Suprapubic skin (tissue), 4 donors: ENCODE measurements around the gene SLC35G1. TPM values are rescaled to one million over a fixed set of nuclear protein-coding genes. Genes with fewer than 3 reads are reported as not detected.

Experiments used
- DNase-seq, 2 donors: peaks; one replicate each; pipeline ENCODE4 v3.0.0-alpha.2; 2019; ENCODE audit warnings: low spot score in 2 of 2
- H3K27ac ChIP-seq: fragments of 200-600 bp; sonication (generic); one replicate; pipeline ENCODE4 v1.5.1; 2019
- H3K27me3 ChIP-seq: fragments of 200-600 bp; sonication (generic); one replicate; pipeline ENCODE4 v1.5.1; 2019
- H3K36me3 ChIP-seq: fragments of 200-600 bp; sonication (generic); one replicate; pipeline ENCODE4 v1.5.1; 2019
- H3K4me1 ChIP-seq: fragments of 200-600 bp; sonication (generic); one replicate; pipeline ENCODE4 v1.5.1; 2019
- H3K4me3 ChIP-seq: fragments of 200-600 bp; sonication (generic); one replicate; pipeline ENCODE4 v1.5.1; 2019; ENCODE audit warnings: mild to moderate bottlenecking
- H3K9me3 ChIP-seq: fragments of 200-600 bp; sonication (generic); one replicate; pipeline ENCODE4 v1.5.1; 2019
- EP300 ChIP-seq: sonication (generic); formaldehyde crosslinking; IDR thresholded peaks from one replicate; pipeline ENCODE4 v1.6.1; 2017; ENCODE audit warnings: antibody characterized with exemption
- POLR2A ChIP-seq, 2 donors: fragments of 450-650 bp; IDR thresholded peaks; one replicate each; pipeline ENCODE4 v1.6.1; 2017; ENCODE audit warnings: antibody characterized with exemption in 2 of 2, mild to moderate bottlenecking in 2 of 2, moderate library complexity in 2 of 2
- POLR2AphosphoS5 ChIP-seq, 3 donors: sonication (generic); formaldehyde crosslinking; IDR thresholded peaks; one replicate each; pipeline ENCODE4 v1.6.1; 2017; ENCODE audit warnings: antibody characterized with exemption in 3 of 3
- WGBS: methylation state at CpG from one replicate; pipeline ENCODE4 v1.1.5; 2018; 5-methylcytosine and 5-hydroxymethylcytosine counted together
- total RNA-seq, 4 donors: library from RNA; depleted of rRNA; stranded (reverse); fragments of >200 nt; gene quantifications; one replicate each; pipeline ENCODE4 v1.1.0, GENCODE V29; 2016
- TF ChIP-seq, protein P1 (sequence below), 2 donors: fragments of 200-600 bp in 1 of 2; fragments of 450-650 bp in 1 of 2; sonication (generic) in 1 of 2; IDR thresholded peaks; one replicate each; pipeline ENCODE4 v1.5.1; 2016 to 2019; ENCODE audit warnings: antibody characterized with exemption in 2 of 2, mild to moderate bottlenecking in 1 of 2, moderate library complexity in 1 of 2

The SLC35G1 gene
- total RNA-seq, 4 donors from 2014 or later, result 1.4 to 5.1 (median 4.2) TPM

DNA sequence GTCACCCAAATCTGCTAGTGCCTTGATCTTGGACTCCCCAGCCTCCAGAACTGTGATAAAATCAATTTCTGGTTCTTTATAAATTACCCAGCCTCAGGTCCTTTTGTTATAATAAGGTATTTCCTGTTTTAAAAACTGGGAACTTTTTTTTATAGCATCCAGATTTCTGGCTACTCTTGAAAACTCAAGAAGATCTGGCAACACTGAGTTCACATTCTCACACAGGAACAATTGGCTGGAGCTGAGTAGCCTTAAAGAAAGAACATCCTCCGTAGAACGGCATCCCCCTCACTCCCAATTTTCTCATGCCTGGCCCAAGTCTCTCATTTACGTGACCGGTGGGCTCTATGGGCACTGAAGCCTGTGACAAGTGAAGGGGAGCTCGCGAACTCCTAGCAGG, 47.1 kb downstream of the SLC35G1 start:
- Histone ChIP-seq H3K36me3 (no peaks in the 10 kb centered on the region), H3K9me3 (no peaks in the 10 kb centered on the region), H3K27me3 (no peaks in the 10 kb centered on the region), H3K27ac (no peak overlapping the region), H3K4me3 (no peak overlapping the region), H3K4me1 (peaks cover under 1% of the 10 kb centered on the region)
- TF ChIP-seq POLR2AphosphoS5 (IDR thresholded peaks at IDR 0.05) (no peak), POLR2A (IDR thresholded peaks at IDR 0.05) (no peak), EP300 (no peak)
- TF ChIP-seq, protein P1, sequence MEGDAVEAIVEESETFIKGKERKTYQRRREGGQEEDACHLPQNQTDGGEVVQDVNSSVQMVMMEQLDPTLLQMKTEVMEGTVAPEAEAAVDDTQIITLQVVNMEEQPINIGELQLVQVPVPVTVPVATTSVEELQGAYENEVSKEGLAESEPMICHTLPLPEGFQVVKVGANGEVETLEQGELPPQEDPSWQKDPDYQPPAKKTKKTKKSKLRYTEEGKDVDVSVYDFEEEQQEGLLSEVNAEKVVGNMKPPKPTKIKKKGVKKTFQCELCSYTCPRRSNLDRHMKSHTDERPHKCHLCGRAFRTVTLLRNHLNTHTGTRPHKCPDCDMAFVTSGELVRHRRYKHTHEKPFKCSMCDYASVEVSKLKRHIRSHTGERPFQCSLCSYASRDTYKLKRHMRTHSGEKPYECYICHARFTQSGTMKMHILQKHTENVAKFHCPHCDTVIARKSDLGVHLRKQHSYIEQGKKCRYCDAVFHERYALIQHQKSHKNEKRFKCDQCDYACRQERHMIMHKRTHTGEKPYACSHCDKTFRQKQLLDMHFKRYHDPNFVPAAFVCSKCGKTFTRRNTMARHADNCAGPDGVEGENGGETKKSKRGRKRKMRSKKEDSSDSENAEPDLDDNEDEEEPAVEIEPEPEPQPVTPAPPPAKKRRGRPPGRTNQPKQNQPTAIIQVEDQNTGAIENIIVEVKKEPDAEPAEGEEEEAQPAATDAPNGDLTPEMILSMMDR (IDR thresholded peaks at IDR 0.05), result no peak
- WGBS, result 72% methylated on average over 6 of the region's 6 CpGs
- no peak for DNase-seq

DNA sequence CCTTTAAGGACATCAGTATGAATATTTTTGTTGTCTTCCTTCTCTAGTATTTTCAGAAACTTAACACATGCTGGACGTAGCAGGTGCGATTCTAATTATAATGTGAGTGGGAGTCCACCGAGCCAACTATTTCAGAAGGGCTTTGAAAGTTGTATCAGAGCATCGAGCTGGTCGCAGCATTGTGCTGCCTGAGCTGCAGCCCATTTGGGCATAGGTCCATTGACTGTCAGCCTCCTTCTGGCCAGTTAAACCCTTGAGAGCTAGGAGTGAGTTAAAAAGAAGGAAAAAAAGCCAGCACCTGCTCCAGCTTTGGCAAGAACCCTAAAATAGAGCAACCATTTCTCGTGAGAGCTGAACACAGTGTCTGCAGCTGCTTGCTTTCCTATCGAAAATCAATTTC, 47.8 kb downstream of the SLC35G1 start:
- 81% methylated on average over 7 of the region's 7 CpGs for WGBS
- H3K27ac ChIP-seq, result no peak overlapping the region
- no peak for DNase-seq
- H3K4me1 ChIP-seq, result peaks cover 2% of the 10 kb centered on the region
- TF ChIP-seq, protein P1 (IDR thresholded peaks at IDR 0.05), result no peak
- no peak for TF ChIP-seq EP300
- no peak for TF ChIP-seq POLR2A (IDR thresholded peaks at IDR 0.05)
- TF ChIP-seq POLR2AphosphoS5 (IDR thresholded peaks at IDR 0.05), result no peak
- H3K36me3 ChIP-seq, result no peaks in the 10 kb centered on the region
- no peaks in the 10 kb centered on the region for H3K9me3 ChIP-seq
- no peaks in the 10 kb centered on the region for H3K27me3 ChIP-seq
- H3K4me3 ChIP-seq, result no peak overlapping the region

DNA sequence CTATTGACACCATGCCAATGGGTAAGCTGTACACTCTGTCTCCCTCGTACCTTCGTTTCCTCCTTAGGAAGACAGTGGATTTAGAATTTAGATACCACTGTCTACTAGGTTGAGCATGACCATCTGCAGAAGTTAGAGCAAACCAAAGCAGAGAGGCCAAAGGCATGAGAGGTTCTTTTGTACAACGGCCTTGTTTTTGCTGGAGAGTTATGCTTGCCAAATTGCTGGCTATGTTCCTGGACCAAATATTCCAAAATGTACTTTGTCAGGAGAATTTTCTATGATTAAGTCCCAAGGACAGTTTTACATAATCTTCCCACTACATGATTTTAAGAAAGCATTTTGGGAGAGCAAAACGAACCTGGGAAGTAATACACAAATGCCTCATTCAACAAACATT, 52.0 kb downstream of the SLC35G1 start:
- Histone ChIP-seq H3K27me3 (no peaks in the 10 kb centered on the region), H3K4me1 (peaks cover 2% of the 10 kb centered on the region), H3K9me3 (no peaks in the 10 kb centered on the region), H3K27ac (no peak overlapping the region), H3K36me3 (no peaks in the 10 kb centered on the region), H3K4me3 (no peak overlapping the region)
- WGBS, result 62% methylated on average over 4 of the region's 4 CpGs
- no peak for DNase-seq
- TF ChIP-seq, protein P1 (IDR thresholded peaks at IDR 0.05), result no peak
- no peak for TF ChIP-seq EP300
- no peak for TF ChIP-seq POLR2A (IDR thresholded peaks at IDR 0.05)
- no peak for TF ChIP-seq POLR2AphosphoS5 (IDR thresholded peaks at IDR 0.05)

DNA sequence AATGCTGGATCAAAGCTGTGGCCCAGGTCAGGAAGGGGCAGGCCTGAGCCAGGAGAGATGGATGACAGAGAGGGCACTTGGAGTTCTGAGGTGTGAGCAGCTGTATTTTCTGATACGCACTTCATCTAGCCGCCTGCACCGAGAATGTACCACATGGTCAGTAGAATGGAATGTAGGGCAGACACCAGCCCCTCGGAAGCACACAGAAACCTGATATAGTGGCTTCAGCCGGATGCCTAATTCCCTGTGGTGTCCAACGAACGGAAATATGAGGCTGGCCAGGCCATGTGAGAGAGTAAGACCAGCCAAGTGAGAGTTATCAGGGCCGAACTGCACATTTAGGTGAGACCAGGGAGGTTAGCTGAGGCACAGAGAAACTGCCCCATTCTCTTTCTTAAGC, 53.3 kb downstream of the SLC35G1 start:
- WGBS, result 68% methylated on average over 8 of the region's 8 CpGs
- TF ChIP-seq POLR2AphosphoS5 (IDR thresholded peaks at IDR 0.05), result no peak
- no peak for TF ChIP-seq POLR2A (IDR thresholded peaks at IDR 0.05)
- TF ChIP-seq, protein P1 (IDR thresholded peaks at IDR 0.05), result no peak
- TF ChIP-seq EP300, result no peak

DNA sequence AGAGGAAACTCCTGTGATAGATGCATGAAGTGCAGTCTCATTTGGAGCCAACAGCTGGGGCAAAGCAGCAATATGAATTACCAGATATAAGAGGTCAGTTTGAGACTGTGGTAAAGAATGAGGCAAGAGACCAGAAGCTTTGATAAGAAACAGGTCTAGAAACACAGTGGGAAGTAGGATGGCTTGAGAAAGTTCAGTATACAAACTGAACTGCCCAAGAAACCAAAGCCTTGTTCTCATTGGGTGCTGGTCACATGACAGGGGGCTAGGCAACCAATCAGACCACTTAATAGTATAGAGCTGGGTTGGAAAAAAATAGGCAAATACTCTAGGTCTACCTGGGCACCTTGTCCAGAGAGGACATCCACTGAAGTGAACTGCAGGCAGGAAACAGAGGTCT, 53.7 kb downstream of the SLC35G1 start:
- peaks cover 2% of the 10 kb centered on the region for H3K4me1 ChIP-seq
- H3K4me3 ChIP-seq, result no peak overlapping the region
- no peaks in the 10 kb centered on the region for H3K36me3 ChIP-seq
- no peaks in the 10 kb centered on the region for H3K27me3 ChIP-seq
- TF ChIP-seq POLR2AphosphoS5 (IDR thresholded peaks at IDR 0.05), result no peak
- TF ChIP-seq POLR2A (IDR thresholded peaks at IDR 0.05), result no peak
- TF ChIP-seq, protein P1 (IDR thresholded peaks at IDR 0.05), result no peak
- TF ChIP-seq EP300, result no peak
- no peak for DNase-seq
- H3K9me3 ChIP-seq, result no peaks in the 10 kb centered on the region
- H3K27ac ChIP-seq, result no peak overlapping the region

More for the DNA sequence above, 53.3 kb downstream of the SLC35G1 start:
- no peaks in the 10 kb centered on the region for H3K36me3 ChIP-seq
- no peaks in the 10 kb centered on the region for H3K9me3 ChIP-seq
- no peak for DNase-seq
- H3K27ac ChIP-seq, result no peak overlapping the region
- peaks cover 2% of the 10 kb centered on the region for H3K4me1 ChIP-seq
- no peaks in the 10 kb centered on the region for H3K27me3 ChIP-seq
- H3K4me3 ChIP-seq, result no peak overlapping the region
